PC-9 (cell line): ENCODE data around the gene VAPB. TPM values are rescaled to one million over a fixed set of nuclear protein-coding genes. Genes with fewer than 3 reads are reported as not detected.

Source experiments
- BruUV-seq: library from RNA; stranded (reverse); fragments of 400-500 nt; replicated peaks from 2 replicates; lab custom pipeline; 2021; lab: Mats Ljungman, UMichigan
- CTCF ChIA-PET: fragments of 300-600 bp; sonication (Branson Sonifier 250); formaldehyde crosslinking; loops from one replicate; lab custom pipeline; 2022; ENCODE audit warnings: antibody characterized with exemption; lab: Charles Lee
- POLR2A ChIA-PET: fragments of 300-600 bp; sonication (Branson Sonifier 250); formaldehyde crosslinking; loops from one replicate; lab custom pipeline; 2022; ENCODE audit warnings: antibody characterized with exemption; ENCODE audit not compliant: unreplicated experiment; lab: Charles Lee
- DNase-seq, 2 experiments: peaks; one replicate each; pipeline versions ENCODE4 v3.0.0 to v3.0.0-alpha.2; 2015 to 2022; ENCODE audit warnings: mixed read lengths in 1 of 2
- H2AFZ ChIP-seq: fragments of 200-600 bp; sonication (generic); 2 replicates; pipeline ENCODE4 v1.8.1; 2017; ENCODE audit warnings: antibody characterized with exemption
- H3F3A ChIP-seq: fragments of 200-600 bp; sonication (generic); 2 replicates; pipeline ENCODE4 v1.8.1; 2017; ENCODE audit warnings: antibody characterized with exemption, mild to moderate bottlenecking, low read depth; ENCODE audit not compliant: insufficient read depth
- H3K27ac ChIP-seq: fragments of 200-600 bp; sonication (generic); 2 replicates; pipeline ENCODE4 v1.6.1; 2016; ENCODE audit warnings: mixed run types
- H3K27me3 ChIP-seq: fragments of 200-600 bp; sonication (generic); 2 replicates; pipeline ENCODE4 v1.6.1; 2016; ENCODE audit warnings: low read depth, mixed run types; ENCODE audit not compliant: insufficient read depth
- H3K36me3 ChIP-seq: fragments of 200-600 bp; sonication (generic); 2 replicates; pipeline ENCODE4 v1.6.1; 2016; ENCODE audit warnings: low read depth, mixed run types
- H3K4me1 ChIP-seq: fragments of 200-600 bp; sonication (generic); replicated peaks from 2 replicates; pipeline ENCODE4 v1.6.1; 2016; ENCODE audit warnings: mixed run types; ENCODE audit not compliant: insufficient read depth
- H3K4me2 ChIP-seq: fragments of 200-600 bp; sonication (generic); 2 replicates; pipeline ENCODE4 v1.6.1; 2017; ENCODE audit warnings: mixed run types
- H3K4me3 ChIP-seq: fragments of 200-600 bp; sonication (generic); 2 replicates; pipeline ENCODE4 v1.6.1; 2016; ENCODE audit warnings: mixed run types
- H3K79me2 ChIP-seq: fragments of 200-600 bp; sonication (generic); 2 replicates; pipeline ENCODE4 v1.6.1; 2017; ENCODE audit warnings: low read depth, mixed run types
- H3K9me2 ChIP-seq: fragments of 200-600 bp; sonication (generic); 2 replicates; pipeline ENCODE4 v1.8.1; 2017; ENCODE audit warnings: mild to moderate bottlenecking; ENCODE audit not compliant: insufficient read depth
- H3K9me3 ChIP-seq: fragments of 200-600 bp; sonication (generic); 2 replicates; pipeline ENCODE4 v1.8.1; 2016; ENCODE audit warnings: low read depth; ENCODE audit not compliant: insufficient read depth
- H4K20me1 ChIP-seq: fragments of 200-600 bp; sonication (generic); 2 replicates; pipeline ENCODE4 v1.8.1; 2017; ENCODE audit not compliant: insufficient read depth
- CTCF ChIP-seq: fragments of 200-600 bp; sonication (generic); conservative IDR thresholded peaks from 2 replicates; pipeline ENCODE4 v1.6.1; 2017; ENCODE audit warnings: mixed run types, antibody characterized with exemption, mild to moderate bottlenecking, moderate library complexity
- EZH2 ChIP-seq: fragments of 200-600 bp; sonication (generic); IDR thresholded peaks from 2 replicates; pipeline ENCODE4 v1.8.0; 2017; ENCODE audit warnings: antibody characterized with exemption, low read depth
- intact Hi-C: fragments of 100-400 bp; cut with micrococcal nuclease; formaldehyde crosslinking; loops from one replicate; pipeline ENCODE4 v1.10.0; 2022; ENCODE audit not compliant: unreplicated experiment
- total RNA-seq: library from RNA; stranded (reverse); gene quantifications from 2 replicates; pipeline ENCODE4 v1.2.3, GENCODE V29; 2021

VAPB gene
- total RNA-seq, 1 experiment from 2014 or later, result 80.6 TPM

DNA sequence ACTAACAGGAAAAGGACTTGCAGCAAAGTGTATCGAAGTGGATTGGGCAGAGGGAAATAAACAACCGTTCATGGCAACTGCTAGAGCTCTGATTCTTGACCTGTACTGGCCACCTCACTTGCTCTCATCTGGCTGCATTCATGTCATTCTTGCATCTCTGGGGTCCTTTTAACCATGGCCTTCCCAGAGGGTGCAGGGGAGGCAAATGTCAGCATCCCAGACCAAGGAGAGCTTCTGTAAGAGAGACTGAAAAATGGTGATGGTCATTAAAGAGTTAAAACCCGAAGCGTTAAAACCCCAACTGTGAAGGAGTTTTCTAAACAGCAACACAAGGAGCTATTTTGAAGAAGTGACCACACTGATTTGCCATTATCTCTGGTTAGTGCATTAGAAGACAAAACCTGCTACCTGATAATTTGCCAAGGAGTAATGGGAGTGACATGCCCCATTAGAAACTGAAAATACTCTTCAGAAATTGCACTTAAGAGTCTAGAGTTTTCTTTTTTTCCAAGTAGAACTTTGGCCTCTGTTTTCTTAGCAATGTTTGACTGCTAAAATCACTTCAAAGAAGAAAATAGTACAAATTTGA is 63.7 kb downstream of the VAPB start:
- no peaks in the 10 kb centered on the region for H3K79me2 ChIP-seq
- H3K4me3 ChIP-seq, result no peak overlapping the region
- H3K9me2 ChIP-seq, result no peaks in the 10 kb centered on the region
- no peak for TF ChIP-seq EZH2
- no peak for TF ChIP-seq CTCF
- H3K36me3 ChIP-seq, result no peaks in the 10 kb centered on the region
- no peak overlapping the region for H3K4me2 ChIP-seq
- no TSS peak for BruUV-seq
- peaks cover 8% of the 10 kb centered on the region; the same call in 1 of the 2 replicates for H3F3A ChIP-seq
- no peak for DNase-seq
- ChIA-PET CTCF (no interaction called here), POLR2A (no interaction called here)
- no peaks in the 10 kb centered on the region for H4K20me1 ChIP-seq
- H3K27me3 ChIP-seq, result no peaks in the 10 kb centered on the region
- no peaks in the 10 kb centered on the region for H3K9me3 ChIP-seq
- intact Hi-C loops, result no loop called here
- H2AFZ ChIP-seq, result no peak overlapping the region
- H3K27ac ChIP-seq, result no peak overlapping the region
- H3K4me1 ChIP-seq, result no peaks in the 10 kb centered on the region

DNA sequence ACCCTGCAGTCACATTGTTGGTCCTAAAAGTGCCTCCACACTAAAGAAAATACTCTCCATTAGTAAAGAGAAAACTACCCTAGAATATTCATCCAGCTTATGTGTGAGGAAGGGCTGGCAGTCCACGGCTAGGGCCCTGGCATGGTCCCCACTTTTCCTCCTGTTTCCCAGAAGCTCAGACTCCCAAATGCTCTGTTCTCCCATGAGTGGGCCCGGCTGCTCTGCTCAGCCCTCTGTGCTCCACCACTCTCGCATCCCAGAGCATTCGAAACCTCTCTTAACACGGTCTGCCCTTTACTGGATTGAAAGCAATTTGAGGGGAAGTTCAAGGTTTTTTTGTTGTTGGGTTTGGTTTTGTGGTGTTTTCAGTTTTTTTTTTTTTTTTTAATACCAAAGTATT is 64.4 kb downstream of the VAPB start:
- BruUV-seq, result no TSS peak
- Histone ChIP-seq H3K36me3 (no peaks in the 10 kb centered on the region), H3F3A (peaks cover 8% of the 10 kb centered on the region; the same call in 1 of the 2 replicates), H3K9me2 (no peaks in the 10 kb centered on the region), H3K4me1 (no peaks in the 10 kb centered on the region), H3K4me3 (no peak overlapping the region), H3K4me2 (no peak overlapping the region), H3K27ac (no peak overlapping the region), H3K9me3 (no peaks in the 10 kb centered on the region), H3K27me3 (no peaks in the 10 kb centered on the region), H3K79me2 (no peaks in the 10 kb centered on the region), H4K20me1 (no peaks in the 10 kb centered on the region), H2AFZ (no peak overlapping the region)
- ChIA-PET POLR2A (no interaction called here), CTCF (no interaction called here)
- TF ChIP-seq EZH2 (no peak), CTCF (no peak)
- intact Hi-C loops, result no loop called here
- no peak for DNase-seq

- Histone ChIP-seq H3K27ac (no peak overlapping the region), H3K9me3 (no peaks in the 10 kb centered on the region), H3K9me2 (no peaks in the 10 kb centered on the region), H3F3A (no peaks in the 10 kb centered on the region), H3K79me2 (no peaks in the 10 kb centered on the region), H3K27me3 (no peaks in the 10 kb centered on the region), H2AFZ (no peak overlapping the region), H3K4me1 (no peaks in the 10 kb centered on the region), H3K4me3 (no peak overlapping the region), H4K20me1 (no peaks in the 10 kb centered on the region), H3K4me2 (no peak overlapping the region), H3K36me3 (no peaks in the 10 kb centered on the region)
- intact Hi-C loops, result no loop called here
- ChIA-PET POLR2A (interaction anchor here (0.6 kb wide), 1 partner anchor 417 kb away, joined by 9 read pairs; no protein-coding TSS in a partner anchor), CTCF (no interaction called here)
- TF ChIP-seq EZH2 (no peak), CTCF (no peak)
- no peak for DNase-seq
- BruUV-seq, result no TSS peak
These were observed 65.4 kb downstream of the VAPB start for GRCh38 chr20:58454460-58454859.
